Vagina (tissue), 2 donors: ENCODE measurements around the gene SLC7A14.

Experiments used
- CTCF ChIP-seq, 3 experiments: fragments of 450-650 bp in 2 of 3; fragments of 200-600 bp in 1 of 3; sonication (generic) in 1 of 3; IDR thresholded peaks; one replicate each; pipeline ENCODE4 v1.5.1; 2017 to 2019; ENCODE audit warnings: antibody characterized with exemption in 3 of 3, mild to moderate bottlenecking in 2 of 3, moderate library complexity in 2 of 3
- POLR2A ChIP-seq, 2 donors: fragments of 450-650 bp; IDR thresholded peaks; one replicate each; pipeline ENCODE4 v1.6.1; 2017; ENCODE audit warnings: antibody characterized with exemption in 2 of 2, mild to moderate bottlenecking in 2 of 2, moderate library complexity in 2 of 2

DNA sequence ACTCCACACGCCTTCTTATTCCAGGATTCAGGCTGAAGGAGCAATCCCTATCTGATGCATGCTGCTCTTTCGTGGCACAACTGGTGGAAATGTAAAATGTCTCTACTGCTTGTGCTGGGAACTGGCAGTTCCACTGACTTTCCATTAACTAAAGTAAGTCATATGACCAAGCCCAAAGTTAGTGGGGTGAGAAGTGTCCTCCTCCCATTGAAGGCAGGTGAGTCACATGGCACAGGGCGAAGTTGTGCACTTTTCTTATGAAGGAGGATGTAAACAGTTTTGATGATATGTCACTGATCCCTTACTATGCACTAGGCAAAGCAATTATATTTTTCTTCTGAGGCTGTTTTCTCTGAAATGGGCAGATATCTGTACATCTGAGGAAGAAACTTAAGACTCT is 51.6 kb downstream of the SLC7A14 start:
- TF ChIP-seq POLR2A (IDR thresholded peaks at IDR 0.05) (no peak), CTCF (IDR thresholded peaks at IDR 0.05) (no peak)
